ENCODE measurements around the gene PALD1. TPM values are rescaled to one million over a fixed set of nuclear protein-coding genes. Genes with fewer than 3 reads are reported as not detected.

PALD1 gene
- total and polyA plus RNA-seq, 9 of the 15 experiments (the other 6 are each of a cell fraction or from before 2014, with no cell fraction given) = 0.03 to 0.29 (median 0.09) TPM; not detected in 2

DNA sequence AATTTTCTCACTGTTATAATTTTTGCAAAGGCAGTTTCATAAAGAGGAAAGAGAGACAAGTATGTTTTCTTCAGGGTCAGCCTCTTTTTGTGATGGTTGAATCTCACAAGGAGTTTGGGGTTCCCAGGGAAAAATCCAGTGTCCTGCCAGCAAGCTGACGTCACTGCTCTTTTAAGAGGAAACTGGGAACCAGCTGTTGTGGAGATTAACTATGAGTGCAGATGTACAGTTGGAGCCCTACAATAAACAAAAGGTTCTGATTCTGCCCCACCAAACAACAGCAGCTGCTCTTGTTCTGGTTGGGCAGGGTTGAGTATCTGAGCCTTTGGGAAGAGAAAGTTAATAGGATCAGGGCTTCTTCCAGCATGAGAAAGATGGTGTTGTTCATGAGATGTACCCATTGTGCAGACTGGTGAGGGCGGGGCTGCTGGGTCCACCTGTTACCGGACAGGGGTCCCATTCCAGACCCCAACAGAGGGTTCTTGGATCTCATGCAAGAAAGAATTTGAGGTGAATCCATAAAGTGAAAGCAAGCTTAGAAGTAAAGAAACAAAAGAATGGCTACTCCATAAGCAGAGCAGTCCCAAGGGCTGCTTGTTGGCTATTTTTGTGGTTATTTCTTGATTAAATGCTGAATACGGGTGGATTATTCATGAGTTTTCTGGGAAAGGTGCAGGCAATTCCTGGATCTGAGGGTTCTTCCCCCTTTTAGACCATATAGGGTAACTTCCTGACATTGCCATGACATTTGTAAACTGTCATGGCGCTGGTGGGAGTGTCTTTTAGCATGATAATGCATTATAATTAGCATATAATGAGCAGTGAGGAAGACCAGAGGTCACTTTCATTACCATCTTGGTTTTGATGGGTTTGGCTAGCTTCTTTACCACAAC lies 111.4 kb downstream of the PALD1 start (continued):
- TF ChIP-seq ATF7 (IDR thresholded peaks at IDR 0.05) (peak; percentile 55; the same call in 1 of the 2 replicates), CTCFL (IDR thresholded peaks at IDR 0.05; ENCODE audit: borderline replicate concordance, insufficient read depth, low read depth, low read length, poor library complexity, severe bottlenecking) (no peak), RREB1 (CRISPR knock-in tag; IDR thresholded peaks at IDR 0.05) (0 out of 2 replicates have a peak, but pooled peaks have one; percentile 62), SMARCB1 (IDR thresholded peaks at IDR 0.05; ENCODE audit: insufficient read length, low read depth) (no peak), ZFX (CRISPR knock-in tag; IDR thresholded peaks at IDR 0.05) (no peak), EP400 (IDR thresholded peaks at IDR 0.05) (0 out of 2 replicates have a peak, but pooled peaks have one; percentile 20), ZNF57 (CRISPR knock-in tag; IDR thresholded peaks at IDR 0.05) (no peak), COPS2 (conservative IDR thresholded peaks at IDR 0.05) (no peak), MAZ (CRISPR knock-in tag; conservative IDR thresholded peaks at IDR 0.05 in 1 of 2, IDR thresholded peaks at IDR 0.05 in 1 of 2) (peak in 1 of 2 experiments; percentile 36; a peak in 1 of 4 replicates), U2AF1 (optimal IDR thresholded peaks at IDR 0.05; ENCODE audit: low read depth, low read length) (no peak), ZNF12 (CRISPR knock-in tag; IDR thresholded peaks at IDR 0.05) (no peak), ETV6 (IDR thresholded peaks at IDR 0.05; ENCODE audit: borderline replicate concordance in 1 of 2, low read depth in 2 of 2, low read length in 1 of 2) (no peak), ETV6 (CRISPR knock-in tag; IDR thresholded peaks at IDR 0.05; ENCODE audit: borderline replicate concordance) (no peak), POLR3A (IDR thresholded peaks at IDR 0.05; ENCODE audit: borderline replicate concordance, extremely low read depth, insufficient read depth, insufficient read length) (no peak), MEF2D (tag; conservative IDR thresholded peaks at IDR 0.05; ENCODE audit: low read depth) (no peak), DMBX1 (CRISPR knock-in tag; IDR thresholded peaks at IDR 0.05; ENCODE audit: borderline replicate concordance) (no peak), SRSF1 (IDR thresholded peaks at IDR 0.05; ENCODE audit: low read depth, low read length) (no peak), PHF8 (IDR thresholded peaks at IDR 0.05; ENCODE audit: borderline replicate concordance, low read length) (no peak), TSC22D4 (tag; IDR thresholded peaks at IDR 0.05) (no peak)
